ENCODE results near the gene PPP1R9A. TPM values are rescaled to one million over a fixed set of nuclear protein-coding genes. Genes with fewer than 3 reads are reported as not detected.

The PPP1R9A gene
- polyA plus RNA-seq, 3 donors: not detected

DNA sequence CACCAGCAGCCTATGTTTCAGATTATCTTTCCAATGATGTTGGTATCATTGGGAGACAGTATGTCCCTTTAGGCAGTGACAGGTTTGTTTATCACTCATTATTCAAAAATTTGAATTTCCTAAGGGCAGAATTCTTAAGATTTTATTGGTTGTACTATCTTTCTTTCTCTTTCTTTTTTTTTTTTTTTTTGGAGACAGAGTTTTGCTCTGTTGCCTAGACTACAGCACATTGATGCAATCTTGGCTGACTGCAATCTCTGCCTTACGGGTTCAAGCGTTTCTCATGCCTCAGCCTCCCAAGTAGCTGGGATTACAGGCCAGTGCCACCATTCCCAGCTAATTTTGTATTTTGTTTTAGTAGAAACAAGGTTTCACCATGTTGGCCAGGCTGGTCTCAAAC is 305.8 kb downstream of the PPP1R9A start:
- no peaks in the 10 kb centered on the region for H3K36me3 ChIP-seq (replicated peaks in 1 of 2; ENCODE audit: control insufficient read depth in 1 of 2, insufficient read depth in 2 of 2, low read length in 2 of 2)
- H3K79me2 ChIP-seq (ENCODE audit: insufficient read depth, low read length): no peaks in the 10 kb centered on the region
- no peaks in the 10 kb centered on the region for H3K27me3 ChIP-seq (ENCODE audit: control insufficient read depth in 2 of 2, insufficient read depth in 2 of 2, low read length in 2 of 2)
- H4K20me1 ChIP-seq (ENCODE audit: insufficient read depth, low read length): no peaks in the 10 kb centered on the region
- WGBS (ENCODE audit: insufficient coverage): 80% methylated on average over 2 of the region's 2 CpGs
- H3K4me3 ChIP-seq (replicated peaks in 1 of 3; ENCODE audit: low read depth in 2 of 3, low read length in 3 of 3): no peak overlapping the region
- Mint-ChIP-seq H3K27me3 (ENCODE audit: low read depth in 3 of 3) (peaks cover 0 to 2% (median 0%) of the 10 kb centered on the region in 3 donors), H3K4me1 (no peaks in the 10 kb centered on the region), H3K9me3 (peaks cover 2 to 8% (median 6%) of the 10 kb centered on the region in 7 donors), H3K27ac (no peak overlapping the region), H3K36me3 (no peaks in the 10 kb centered on the region), H3K4me3 (no peak overlapping the region)
- DNase-seq: no peak
- H3K9me3 ChIP-seq (replicated peaks in 1 of 2; ENCODE audit: control insufficient read depth in 1 of 2, insufficient read depth in 1 of 2, low read length in 2 of 2): no peaks in the 10 kb centered on the region
- H3K9ac ChIP-seq (ENCODE audit: insufficient read depth, low read length, poor library complexity, severe bottlenecking): no peak overlapping the region
- no peak overlapping the region for H3K4me2 ChIP-seq (replicated peaks; ENCODE audit: extremely low read depth, low read length, poor library complexity, severe bottlenecking)
- TF ChIP-seq, protein P1, sequence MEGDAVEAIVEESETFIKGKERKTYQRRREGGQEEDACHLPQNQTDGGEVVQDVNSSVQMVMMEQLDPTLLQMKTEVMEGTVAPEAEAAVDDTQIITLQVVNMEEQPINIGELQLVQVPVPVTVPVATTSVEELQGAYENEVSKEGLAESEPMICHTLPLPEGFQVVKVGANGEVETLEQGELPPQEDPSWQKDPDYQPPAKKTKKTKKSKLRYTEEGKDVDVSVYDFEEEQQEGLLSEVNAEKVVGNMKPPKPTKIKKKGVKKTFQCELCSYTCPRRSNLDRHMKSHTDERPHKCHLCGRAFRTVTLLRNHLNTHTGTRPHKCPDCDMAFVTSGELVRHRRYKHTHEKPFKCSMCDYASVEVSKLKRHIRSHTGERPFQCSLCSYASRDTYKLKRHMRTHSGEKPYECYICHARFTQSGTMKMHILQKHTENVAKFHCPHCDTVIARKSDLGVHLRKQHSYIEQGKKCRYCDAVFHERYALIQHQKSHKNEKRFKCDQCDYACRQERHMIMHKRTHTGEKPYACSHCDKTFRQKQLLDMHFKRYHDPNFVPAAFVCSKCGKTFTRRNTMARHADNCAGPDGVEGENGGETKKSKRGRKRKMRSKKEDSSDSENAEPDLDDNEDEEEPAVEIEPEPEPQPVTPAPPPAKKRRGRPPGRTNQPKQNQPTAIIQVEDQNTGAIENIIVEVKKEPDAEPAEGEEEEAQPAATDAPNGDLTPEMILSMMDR (IDR thresholded peaks at IDR 0.05): no peak
- H3K27ac ChIP-seq (ENCODE audit: low read depth in 1 of 2, low read length in 2 of 2): no peak overlapping the region
- no peaks in the 10 kb centered on the region for H3K4me1 ChIP-seq (ENCODE audit: control insufficient read depth in 1 of 2, insufficient read depth in 2 of 2, low read length in 2 of 2)
- intact Hi-C loops (cut with micrococcal nuclease): no loop called here
- H2AFZ ChIP-seq (ENCODE audit: insufficient read depth, low read depth, low read length, poor library complexity, severe bottlenecking): no peak overlapping the region

DNA sequence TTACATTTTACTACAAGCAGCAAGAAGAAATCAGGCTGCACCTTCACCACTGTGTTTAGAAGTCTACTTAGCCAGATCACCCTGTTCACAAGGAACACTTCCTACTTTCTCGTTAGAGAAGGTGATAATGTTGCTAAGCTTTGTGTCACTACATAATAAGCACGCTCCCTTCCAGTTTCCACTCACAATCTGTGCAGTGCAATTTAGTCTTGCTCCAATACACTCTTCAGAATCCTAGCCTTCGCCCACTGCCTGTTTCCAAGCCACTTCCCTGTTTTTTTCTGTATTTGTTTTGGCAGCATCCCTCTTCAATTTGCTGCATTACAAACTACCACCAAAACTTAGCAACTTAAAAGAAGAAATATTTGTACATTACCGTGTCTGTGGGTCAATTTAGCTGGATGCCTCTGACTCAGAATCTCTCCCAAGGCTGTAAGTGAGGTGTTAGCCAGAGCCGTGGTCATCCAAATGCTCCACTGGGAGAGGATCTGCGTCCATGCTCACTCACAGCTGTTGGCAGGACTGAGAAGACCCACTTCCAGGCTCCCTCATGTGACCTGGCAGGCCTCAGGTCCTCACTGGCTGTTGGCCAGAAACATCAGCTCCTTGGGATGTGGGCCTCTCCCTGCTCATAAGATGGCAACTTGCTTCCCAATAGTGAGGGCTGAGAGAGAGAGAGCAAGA is 306.6 kb downstream of the PPP1R9A start:
- H4K20me1 ChIP-seq (ENCODE audit: insufficient read depth, low read length): no peaks in the 10 kb centered on the region
- DNase-seq: no peak
- H3K4me1 ChIP-seq (ENCODE audit: control insufficient read depth in 1 of 2, insufficient read depth in 2 of 2, low read length in 2 of 2): no peaks in the 10 kb centered on the region
- H3K4me2 ChIP-seq (replicated peaks; ENCODE audit: extremely low read depth, low read length, poor library complexity, severe bottlenecking): no peak overlapping the region
- H3K27ac Mint-ChIP-seq: no peak overlapping the region
- WGBS (ENCODE audit: insufficient coverage): 100% methylated on average over 4 of the region's 6 CpGs
- H2AFZ ChIP-seq (ENCODE audit: insufficient read depth, low read depth, low read length, poor library complexity, severe bottlenecking): no peak overlapping the region
- TF ChIP-seq, protein P1 (IDR thresholded peaks at IDR 0.05): no peak
- H3K79me2 ChIP-seq (ENCODE audit: insufficient read depth, low read length): no peaks in the 10 kb centered on the region
- no peaks in the 10 kb centered on the region for H3K27me3 ChIP-seq (ENCODE audit: control insufficient read depth in 2 of 2, insufficient read depth in 2 of 2, low read length in 2 of 2)
- H3K27me3 Mint-ChIP-seq (ENCODE audit: low read depth in 3 of 3): peaks cover 0 to 2% (median 0%) of the 10 kb centered on the region in 3 donors
- no peak overlapping the region for H3K27ac ChIP-seq (ENCODE audit: low read depth in 1 of 2, low read length in 2 of 2)
- no peaks in the 10 kb centered on the region for H3K36me3 ChIP-seq (replicated peaks in 1 of 2; ENCODE audit: control insufficient read depth in 1 of 2, insufficient read depth in 2 of 2, low read length in 2 of 2)
- H3K4me1 Mint-ChIP-seq: no peaks in the 10 kb centered on the region
- H3K9me3 Mint-ChIP-seq: peaks cover 2 to 10% (median 6%) of the 10 kb centered on the region in 7 donors
- H3K4me3 Mint-ChIP-seq: no peak overlapping the region
- H3K4me3 ChIP-seq (replicated peaks in 1 of 3; ENCODE audit: low read depth in 2 of 3, low read length in 3 of 3): no peak overlapping the region
- intact Hi-C loops (cut with micrococcal nuclease): no loop called here
- no peaks in the 10 kb centered on the region for H3K9me3 ChIP-seq (replicated peaks in 1 of 2; ENCODE audit: control insufficient read depth in 1 of 2, insufficient read depth in 1 of 2, low read length in 2 of 2)
- H3K9ac ChIP-seq (ENCODE audit: insufficient read depth, low read length, poor library complexity, severe bottlenecking): no peak overlapping the region
- H3K36me3 Mint-ChIP-seq: no peaks in the 10 kb centered on the region
